Choroid plexus epithelial cell (primary cell): ENCODE results near the gene RREB1.
A peak's percentile ranks its signal among the peaks of the same experiment; 100 is the strongest.

Experiments used
- DNase-seq: peaks from one replicate; pipeline ENCODE4 v3.0.0-alpha.2; 2010; ENCODE audit warnings: low read depth
- H3K4me3 ChIP-seq: 2 replicates; pipeline ENCODE4 v1.5.1; 2011; ENCODE audit warnings: low read depth, mild to moderate bottlenecking, control low read depth, low read length, moderate library complexity
- CTCF ChIP-seq: conservative IDR thresholded peaks from 2 replicates; pipeline ENCODE4 v1.5.1; 2011; ENCODE audit warnings: low read depth, mild to moderate bottlenecking, control low read depth, inconsistent platforms, low read length, moderate library complexity

RREB1 gene

GRCh38 chr6:7230956-7231713 is 123.4 kb downstream of the RREB1 start:
- no peak for DNase-seq
- H3K4me3 ChIP-seq, result no peak overlapping the region
- TF ChIP-seq CTCF, result no peak

GRCh38 chr6:7232351-7232750 is 124.6 kb downstream of the RREB1 start:
- TF ChIP-seq CTCF, result no peak
- DNase-seq, result peak; percentile 47
- no peak overlapping the region for H3K4me3 ChIP-seq

DNA sequence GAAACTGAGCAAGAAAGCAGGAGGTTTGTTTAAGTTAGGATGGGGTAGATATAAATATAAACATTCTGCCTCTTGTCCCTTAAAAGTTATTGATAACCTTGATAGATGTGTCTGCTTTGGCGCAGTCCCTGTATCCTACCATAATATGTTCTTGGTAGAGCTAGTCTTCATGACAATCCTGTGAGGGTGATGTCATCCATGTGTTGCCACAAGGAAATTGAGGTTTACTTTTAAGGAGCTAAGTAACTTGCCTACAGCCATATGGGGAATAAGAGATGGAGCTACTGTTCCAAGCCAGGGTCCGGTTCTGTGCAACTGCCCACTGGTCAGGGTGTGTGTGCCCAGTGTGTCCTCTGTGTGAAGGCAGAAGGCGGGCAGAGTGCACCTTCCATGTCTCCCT is 126.8 kb downstream of the RREB1 start:
- H3K4me3 ChIP-seq, result no peak overlapping the region
- TF ChIP-seq CTCF, result no peak
- DNase-seq, result no peak

- DNase-seq, result no peak
- TF ChIP-seq CTCF, result no peak
- no peak overlapping the region for H3K4me3 ChIP-seq
Observed at GRCh38 chr6:7235712-7236305, 128.0 kb downstream of the RREB1 start.

DNA sequence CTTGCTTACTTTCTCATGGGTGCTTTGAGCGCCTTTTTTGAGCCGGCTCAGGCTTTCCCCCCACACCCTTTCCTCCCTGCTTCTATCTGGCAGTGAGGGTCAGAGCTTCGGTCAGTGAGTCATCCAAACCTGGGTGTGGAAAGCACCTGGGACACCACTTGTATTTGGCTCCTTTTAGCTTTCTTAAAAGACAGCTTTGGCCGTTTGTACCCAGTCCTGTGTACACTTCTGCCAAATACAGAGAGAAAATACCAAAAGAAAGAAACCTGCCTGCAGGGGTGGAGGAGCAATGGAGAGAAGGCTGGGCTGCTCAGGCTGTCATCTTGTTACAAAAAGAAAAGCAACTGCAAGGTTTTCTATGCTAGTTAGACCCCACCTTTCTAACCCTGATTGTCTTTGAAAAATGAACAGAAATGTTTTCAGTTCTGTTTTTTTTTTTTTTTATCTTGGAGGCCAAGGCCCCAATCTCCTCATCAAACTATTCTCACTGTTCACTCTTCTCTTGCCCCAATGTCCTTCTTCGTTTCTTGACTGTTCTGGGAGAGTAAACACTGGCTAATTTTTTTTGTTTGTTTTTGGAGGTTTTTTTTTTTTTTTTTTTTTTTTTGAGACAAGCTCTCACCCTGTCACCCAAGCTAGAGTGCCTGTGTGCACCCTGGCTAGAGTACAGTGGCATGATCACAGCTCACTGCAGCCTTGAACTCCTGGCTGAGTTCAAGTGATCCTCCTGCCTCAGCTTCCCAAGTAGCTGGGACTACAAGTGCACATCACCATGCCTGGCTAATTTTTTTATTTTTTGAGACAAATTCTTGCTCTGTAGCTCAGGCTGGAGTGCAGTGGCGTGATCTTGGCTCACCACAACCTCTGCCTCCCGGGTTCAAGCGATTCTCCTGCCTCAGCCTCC is 128.8 kb downstream of the RREB1 start:
- no peak for TF ChIP-seq CTCF
- no peak for DNase-seq
- H3K4me3 ChIP-seq, result no peak overlapping the region

GRCh38 chr6:7237653-7238188 is 130.0 kb downstream of the RREB1 start:
- DNase-seq, result peak; percentile 36
- TF ChIP-seq CTCF, result no peak
- H3K4me3 ChIP-seq, result no peak overlapping the region
